B cell (primary cell): Measurements from ENCODE around the gene CEACAM3. TPM values are rescaled to one million over a fixed set of nuclear protein-coding genes. Genes with fewer than 3 reads are reported as not detected.

Experiments used
- ATAC-seq: fragments of 200-7000 bp; cut with Tn5 transposase; one replicate; pipeline ENCODE4 v1.10.0; 2021; ENCODE audit warnings: low read depth, mild to moderate bottlenecking, moderate number of reproducible peaks, moderate library complexity
- CTCF ChIA-PET: fragments of 350-600 bp; sonication (Branson Sonifier 250); formaldehyde crosslinking; loops from one replicate; lab custom pipeline; 2021; ENCODE audit warnings: antibody characterized with exemption, inconsistent platforms; lab: Charles Lee
- POLR2A ChIA-PET: fragments of 350-600 bp; sonication (Branson Sonifier 250); formaldehyde crosslinking; loops from one replicate; lab custom pipeline; 2021; ENCODE audit warnings: antibody characterized with exemption; lab: Charles Lee
- DNase-seq: peaks from one replicate; pipeline ENCODE4 v3.0.0; 2013
- H2AFZ ChIP-seq: 2 replicates; pipeline ENCODE4 v1.6.1; 2012; ENCODE audit warnings: mild to moderate bottlenecking, low read depth, low read length; ENCODE audit not compliant: insufficient read depth, poor library complexity, severe bottlenecking
- H3K27ac ChIP-seq, 2 donors: 1 replicate in 1 of 2; 2 replicates in 1 of 2; pipeline ENCODE4 v1.5.1; 2012 to 2013; ENCODE audit warnings: low read length in 2 of 2, mild to moderate bottlenecking in 2 of 2, moderate library complexity in 1 of 2
- H3K27me3 ChIP-seq, 4 experiments: fragments of 200-600 bp in 1 of 4; sonication (generic) in 1 of 4; replicated peaks in 1 of 4; 1 replicate in 2 of 4; 2 replicates in 2 of 4; pipeline versions ENCODE4 v1.6.1 to v1.7.0; 2013 to 2016; ENCODE audit warnings: low read length in 3 of 4, mild to moderate bottlenecking in 2 of 4, mixed read lengths in 1 of 4, moderate library complexity in 1 of 4; ENCODE audit not compliant: insufficient read depth in 4 of 4, control insufficient read depth in 3 of 4; ENCODE audit errors: control extremely low read depth in 1 of 4
- H3K36me3 ChIP-seq, 2 experiments: replicated peaks in 1 of 2; 1 replicate in 1 of 2; 2 replicates in 1 of 2; pipeline versions ENCODE4 v1.6.1 to v1.7.1; 2013; ENCODE audit warnings: low read length in 1 of 2; ENCODE audit not compliant: insufficient read depth in 2 of 2, control insufficient read depth in 1 of 2; ENCODE audit errors: control extremely low read depth in 1 of 2, extremely low read depth in 1 of 2
- H3K4me1 ChIP-seq, 2 donors: fragments of 200-600 bp in 1 of 2; sonication (generic) in 1 of 2; 1 replicate in 1 of 2; 2 replicates in 1 of 2; pipeline versions ENCODE4 v1.5.1 to v1.6.1; 2013 to 2017; ENCODE audit warnings: low read length in 2 of 2; ENCODE audit not compliant: control insufficient read depth in 2 of 2, insufficient read depth in 2 of 2
- H3K4me2 ChIP-seq: replicated peaks from 2 replicates; pipeline ENCODE3; 2012; ENCODE audit warnings: mild to moderate bottlenecking, low read depth, low read length; ENCODE audit not compliant: poor library complexity, severe bottlenecking
- H3K4me3 ChIP-seq, 5 experiments: fragments of 200-600 bp in 1 of 5; sonication (generic) in 1 of 5; 1 replicate in 3 of 5; 2 replicates in 2 of 5; pipeline versions ENCODE4 v1.5.1 to v1.7.0; 2011 to 2016; ENCODE audit warnings: low read length in 4 of 5, mild to moderate bottlenecking in 4 of 5, low read depth in 2 of 5, control low read depth in 1 of 5, moderate library complexity in 1 of 5; ENCODE audit not compliant: insufficient read depth in 1 of 5; ENCODE audit errors: control extremely low read depth in 1 of 5, extremely low read depth in 1 of 5
- H3K79me2 ChIP-seq: fragments of 200-600 bp; sonication (generic); one replicate; pipeline ENCODE4 v1.6.0; 2016; ENCODE audit warnings: low read length; ENCODE audit not compliant: control insufficient read depth, insufficient read depth
- H3K9ac ChIP-seq: fragments of 200-600 bp; sonication (generic); 2 replicates; pipeline ENCODE4 v1.6.1; 2017; ENCODE audit warnings: mild to moderate bottlenecking, low read length, moderate library complexity
- H3K9me3 ChIP-seq, 3 donors: one replicate each; pipeline versions ENCODE4 v1.6.1 to v1.7.1; 2013; ENCODE audit warnings: low read length in 2 of 3; ENCODE audit not compliant: control insufficient read depth in 2 of 3, insufficient read depth in 1 of 3; ENCODE audit errors: control extremely low read depth in 1 of 3
- H4K20me1 ChIP-seq: 2 replicates; pipeline ENCODE4 v1.6.0; 2012; ENCODE audit warnings: mild to moderate bottlenecking, low read length; ENCODE audit not compliant: insufficient read depth, control insufficient read depth, poor library complexity, severe bottlenecking
- H3K27ac Mint-ChIP-seq: one replicate; pipeline ENCODE4 v1.8.0; 2021; ENCODE audit warnings: mixed read lengths
- H3K27me3 Mint-ChIP-seq: one replicate; pipeline ENCODE4 v1.8.0; 2021; ENCODE audit warnings: mixed read lengths
- H3K4me1 Mint-ChIP-seq: one replicate; pipeline ENCODE4 v1.8.0; 2021; ENCODE audit warnings: mixed read lengths
- H3K4me3 Mint-ChIP-seq: one replicate; pipeline ENCODE4 v1.8.0; 2021; ENCODE audit warnings: mixed read lengths
- H3K9me3 Mint-ChIP-seq: one replicate; pipeline ENCODE4 v1.8.0; 2022; ENCODE audit warnings: mixed read lengths; ENCODE audit not compliant: insufficient read depth
- CTCF ChIP-seq: fragments of 200-600 bp; IDR thresholded peaks from one replicate; pipeline ENCODE4 v1.8.0; 2022; ENCODE audit warnings: antibody characterized with exemption, mild to moderate bottlenecking
- EZH2 ChIP-seq: IDR thresholded peaks from 2 replicates; pipeline ENCODE4 v1.6.1; 2012; ENCODE audit warnings: borderline replicate concordance, low read depth, mild to moderate bottlenecking, moderate library complexity, low read length; ENCODE audit not compliant: insufficient read depth, poor library complexity, severe bottlenecking
- WGBS: methylation state at CpG from one replicate; pipeline ENCODE4 v1.1.5; 2013; ENCODE audit warnings: missing lambda C conversion rate; ENCODE audit not compliant: insufficient coverage; 5-methylcytosine and 5-hydroxymethylcytosine counted together
- intact Hi-C: fragments of 100-400 bp; cut with micrococcal nuclease; formaldehyde crosslinking; loops from one replicate; pipeline ENCODE4 v1.10.0; 2022
- polyA plus RNA-seq: library from polyadenylated mRNA; depleted of rRNA; stranded (reverse); fragments of >200 nt; gene quantifications from 2 replicates; pipeline ENCODE4 v1.2.3, GENCODE V29; 2012
- total RNA-seq, 2 donors: library from RNA; stranded (reverse); fragments of 120-200 nt in 1 of 2; gene quantifications; 1 replicate in 1 of 2; 2 replicates in 1 of 2; pipeline versions ENCODE4 v1.2.3 to v1.2.4, GENCODE V29; 2013 to 2022

CEACAM3 gene
- total and polyA plus RNA-seq, 2 donors (not counting 1 experiment from before 2014, with no cell fraction given): not detected

- H4K20me1 ChIP-seq: no peaks in the 10 kb centered on the region
- intact Hi-C loops: no loop called here
- H3K4me1 ChIP-seq: peaks cover 10 to 16% of the 10 kb centered on the region in 2 donors
- H3K4me2 ChIP-seq: no peak overlapping the region
- no peak overlapping the region for H3K4me3 ChIP-seq
- ChIA-PET POLR2A (no interaction called here), CTCF (interaction anchor here (1.5 kb wide), 1 partner anchor 62 kb away, joined by 3 read pairs; no protein-coding TSS in a partner anchor)
- H3K9ac ChIP-seq: no peak overlapping the region
- H3K4me1 Mint-ChIP-seq: peaks cover 16% of the 10 kb centered on the region
- no peak overlapping the region for H3K27ac Mint-ChIP-seq
- H3K79me2 ChIP-seq: no peaks in the 10 kb centered on the region
- ATAC-seq (no peak), DNase-seq (no peak)
- no peaks in the 10 kb centered on the region for H3K27me3 Mint-ChIP-seq
- H3K36me3 ChIP-seq: no peaks in the 10 kb centered on the region
- no CpG with 5 or more reads among the region's 4 CpGs for WGBS
- no peak overlapping the region for H2AFZ ChIP-seq
- no peak overlapping the region for H3K4me3 Mint-ChIP-seq
- no peaks in the 10 kb centered on the region for H3K27me3 ChIP-seq
- no peaks in the 10 kb centered on the region for H3K9me3 ChIP-seq
- H3K9me3 Mint-ChIP-seq: no peaks in the 10 kb centered on the region
- H3K27ac ChIP-seq: no peak overlapping the region
- TF ChIP-seq CTCF: no peak
- no peak for TF ChIP-seq EZH2
Measured at GRCh38 chr19:41815301-41815700, 18.9 kb downstream of the CEACAM3 start.

GRCh38 chr19:41816761-41817160, 20.4 kb downstream of the CEACAM3 start:
- Histone ChIP-seq H3K9me3 (no peaks in the 10 kb centered on the region), H3K4me3 (no peak overlapping the region), H3K36me3 (no peaks in the 10 kb centered on the region), H3K27ac (no peak overlapping the region), H4K20me1 (no peaks in the 10 kb centered on the region), H3K9ac (no peak overlapping the region), H2AFZ (no peak overlapping the region), H3K79me2 (no peaks in the 10 kb centered on the region), H3K4me2 (no peak overlapping the region), H3K27me3 (peaks cover 0 to 3% (median 0%) of the 10 kb centered on the region in 4 experiments), H3K4me1 (peaks cover 0 to 1% of the 10 kb centered on the region in 2 donors)
- Mint-ChIP-seq H3K4me1 (peaks cover 8% of the 10 kb centered on the region), H3K9me3 (no peaks in the 10 kb centered on the region), H3K27ac (no peak overlapping the region), H3K4me3 (no peak overlapping the region), H3K27me3 (peaks cover 5% of the 10 kb centered on the region)
- CTCF ChIA-PET: interaction anchor here (0.6 to 1.4 kb wide), 4 partner anchors 21 to 31 kb away, joined by 3 to 7 read pairs (median 6); partner anchors contain the start of gene CEACAM3
- ATAC-seq: no peak
- intact Hi-C loops: no loop called here
- no peak for DNase-seq
- POLR2A ChIA-PET: no interaction called here
- TF ChIP-seq EZH2 (no peak), CTCF (no peak)
- no CpG with 5 or more reads among the region's 2 CpGs for WGBS
